Retinal pigment epithelial cell (primary cell): Measurements from ENCODE around the gene TNNC1.
A peak's percentile ranks its signal among the peaks of the same experiment; 100 is the strongest.

Source experiments
- DNase-seq: peaks from one replicate; pipeline ENCODE4 v3.0.0-alpha.2; 2010; ENCODE audit warnings: low read depth
- H3K4me3 ChIP-seq: 2 replicates; pipeline ENCODE4 v1.5.1; 2011; ENCODE audit warnings: mild to moderate bottlenecking, low read length, control low read depth, moderate library complexity
- TF ChIP-seq, protein P1 (sequence below): conservative IDR thresholded peaks from 2 replicates; pipeline ENCODE4 v1.5.1; 2011; ENCODE audit warnings: low read depth, low read length, control low read depth, inconsistent platforms

Gene TNNC1

DNA sequence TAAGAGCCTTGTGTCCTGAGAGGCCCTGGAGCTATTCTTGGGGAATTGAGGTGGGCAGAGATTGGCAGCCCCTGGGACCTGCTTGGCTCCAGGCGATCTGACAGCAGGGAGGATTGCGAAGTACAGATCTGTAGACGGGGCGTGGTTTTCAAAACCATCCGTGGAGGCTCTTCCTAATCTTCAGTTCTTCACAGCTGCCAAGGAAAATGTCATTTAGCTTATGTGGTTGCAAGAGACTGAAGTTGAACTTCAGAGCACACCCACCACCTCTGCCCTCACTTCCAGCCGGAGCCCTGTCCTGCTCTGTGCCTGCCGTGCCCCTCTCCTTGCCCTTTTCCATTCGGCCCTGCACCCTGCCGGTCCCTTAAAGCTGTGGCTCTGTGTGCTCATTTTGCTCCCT is 14.5 kb upstream of the TNNC1 start:
- no peak overlapping the region for H3K4me3 ChIP-seq
- no peak for DNase-seq
- TF ChIP-seq, protein P1, sequence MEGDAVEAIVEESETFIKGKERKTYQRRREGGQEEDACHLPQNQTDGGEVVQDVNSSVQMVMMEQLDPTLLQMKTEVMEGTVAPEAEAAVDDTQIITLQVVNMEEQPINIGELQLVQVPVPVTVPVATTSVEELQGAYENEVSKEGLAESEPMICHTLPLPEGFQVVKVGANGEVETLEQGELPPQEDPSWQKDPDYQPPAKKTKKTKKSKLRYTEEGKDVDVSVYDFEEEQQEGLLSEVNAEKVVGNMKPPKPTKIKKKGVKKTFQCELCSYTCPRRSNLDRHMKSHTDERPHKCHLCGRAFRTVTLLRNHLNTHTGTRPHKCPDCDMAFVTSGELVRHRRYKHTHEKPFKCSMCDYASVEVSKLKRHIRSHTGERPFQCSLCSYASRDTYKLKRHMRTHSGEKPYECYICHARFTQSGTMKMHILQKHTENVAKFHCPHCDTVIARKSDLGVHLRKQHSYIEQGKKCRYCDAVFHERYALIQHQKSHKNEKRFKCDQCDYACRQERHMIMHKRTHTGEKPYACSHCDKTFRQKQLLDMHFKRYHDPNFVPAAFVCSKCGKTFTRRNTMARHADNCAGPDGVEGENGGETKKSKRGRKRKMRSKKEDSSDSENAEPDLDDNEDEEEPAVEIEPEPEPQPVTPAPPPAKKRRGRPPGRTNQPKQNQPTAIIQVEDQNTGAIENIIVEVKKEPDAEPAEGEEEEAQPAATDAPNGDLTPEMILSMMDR: no peak

DNA sequence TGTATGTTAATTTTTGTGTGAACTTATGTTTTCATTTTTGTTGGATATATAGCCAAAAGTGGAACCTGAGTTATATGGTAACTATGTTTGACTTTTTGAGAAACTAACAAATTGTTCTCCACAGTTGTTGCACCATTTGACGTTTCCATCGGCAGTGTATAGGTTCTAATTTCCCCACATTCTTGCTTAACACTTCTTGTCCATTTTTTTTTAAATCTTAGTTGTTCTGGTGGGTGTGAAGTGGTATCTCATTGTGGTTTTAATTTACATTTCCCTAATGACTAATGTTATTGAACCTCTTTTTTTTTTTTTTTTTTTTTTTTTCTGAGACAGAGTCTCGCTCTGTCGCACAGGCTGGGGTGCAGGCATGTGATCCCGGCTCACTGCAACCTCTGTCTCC is 9.6 kb upstream of the TNNC1 start:
- H3K4me3 ChIP-seq: no peak overlapping the region
- no peak for DNase-seq
- TF ChIP-seq, protein P1: no peak

DNA sequence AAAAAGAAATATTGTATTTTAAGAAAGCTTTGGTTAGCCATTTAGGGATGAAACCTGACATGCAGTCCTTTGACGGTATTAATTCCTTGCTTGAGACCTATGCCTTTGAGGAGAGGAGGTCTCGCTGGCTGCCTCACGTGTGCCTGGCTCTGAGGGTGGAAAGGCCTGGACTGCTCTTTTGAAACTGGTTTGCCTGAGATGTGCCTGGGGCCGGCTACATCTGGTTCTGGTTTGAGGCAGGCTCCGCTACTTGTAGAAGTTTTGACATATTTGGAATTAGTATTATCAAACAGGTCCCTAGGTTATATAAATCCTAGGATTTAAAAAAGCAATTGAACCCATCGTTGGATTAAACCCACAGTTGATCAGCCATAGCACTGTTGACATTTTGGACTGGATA is 8.0 kb upstream of the TNNC1 start:
- no peak overlapping the region for H3K4me3 ChIP-seq
- TF ChIP-seq, protein P1: no peak
- DNase-seq: no peak

- no peak for DNase-seq
- no peak overlapping the region for H3K4me3 ChIP-seq
- TF ChIP-seq, protein P1: no peak
Observed at GRCh38 chr3:52458770-52459545, 5.1 kb upstream of the TNNC1 start.

- DNase-seq: no peak
- H3K4me3 ChIP-seq: no peak overlapping the region
- TF ChIP-seq, protein P1: no peak
Observed at GRCh38 chr3:52458031-52458760, 4.4 kb upstream of the TNNC1 start.

DNA sequence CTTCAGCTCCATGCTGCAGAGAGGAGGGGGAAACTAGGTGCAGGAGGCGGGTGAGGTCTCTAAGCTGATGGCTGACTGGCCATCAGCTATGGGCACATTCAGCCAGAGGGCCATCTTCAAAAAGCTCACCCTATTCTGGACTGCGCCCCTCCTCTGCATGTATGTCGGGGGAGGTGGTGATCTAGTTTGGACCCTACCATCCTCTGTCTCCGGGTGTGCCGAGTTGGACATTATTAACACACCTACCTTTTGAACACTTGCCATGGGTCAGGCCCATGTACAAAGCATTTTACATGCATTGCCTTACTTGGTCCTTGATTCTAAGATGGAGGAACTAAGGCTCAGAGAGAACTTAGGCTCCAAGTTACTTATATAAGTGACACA is 3.0 kb upstream of the TNNC1 start:
- TF ChIP-seq, protein P1: no peak
- no peak for DNase-seq
- H3K4me3 ChIP-seq: peak overlapping the region; percentile 89
